Stimulated activated CD4-positive, alpha-beta T cell treated with anti-CD3 and anti-CD28 coated beads, Interleukin-1b, Interleukin-23, amount 100 ng/mL, for 4 hours (primary cell): Measurements from ENCODE around the gene MIS18A.

Experiments used
- DNase-seq, 2 donors: peaks; one replicate each; pipeline ENCODE4 v3.0.0-alpha.2; 2020; ENCODE audit warnings: low read depth in 2 of 2

Gene MIS18A

DNA sequence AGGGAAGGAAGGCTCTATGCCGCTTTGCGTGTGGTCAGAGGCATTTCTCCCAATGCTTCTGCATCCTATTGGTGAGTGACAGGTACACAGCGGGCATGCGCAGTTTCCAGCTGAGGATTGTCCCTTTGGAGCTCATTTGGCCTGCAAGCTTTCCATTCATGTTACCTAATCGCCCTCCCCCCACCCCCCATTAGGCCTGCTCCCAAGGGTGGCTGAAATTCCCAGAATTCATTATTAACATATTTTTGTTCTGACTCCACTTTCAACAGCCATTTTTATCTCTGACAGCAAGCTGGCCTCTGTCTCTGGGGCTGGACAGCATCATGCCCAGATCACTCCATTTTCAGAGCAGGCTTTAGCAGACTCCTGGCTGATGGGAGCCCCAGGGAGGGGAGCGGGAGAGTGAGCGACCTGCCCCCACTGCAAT lies 25.6 kb downstream of the MIS18A start:
- no peak for DNase-seq

DNA sequence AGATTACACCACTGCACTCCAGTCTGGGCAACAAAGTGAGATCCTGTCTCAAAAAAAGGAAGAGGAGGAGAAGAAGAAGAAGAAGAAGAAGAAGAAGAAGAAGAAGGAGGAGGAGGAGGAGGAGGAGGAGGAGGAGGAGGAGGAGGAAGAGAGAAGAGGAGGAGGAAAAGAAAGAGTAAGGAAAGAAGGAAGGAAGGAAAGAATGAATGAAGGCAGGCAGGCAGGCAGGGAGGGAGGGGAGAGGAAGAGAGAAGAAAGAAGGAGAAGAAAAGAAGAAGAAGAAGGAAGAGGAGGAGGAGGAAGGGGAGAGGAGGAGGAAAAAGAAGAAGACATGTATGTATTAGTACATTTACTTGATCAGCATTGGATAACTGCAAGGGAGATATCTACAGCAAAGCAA lies 26.7 kb downstream of the MIS18A start:
- DNase-seq = no peak

DNA sequence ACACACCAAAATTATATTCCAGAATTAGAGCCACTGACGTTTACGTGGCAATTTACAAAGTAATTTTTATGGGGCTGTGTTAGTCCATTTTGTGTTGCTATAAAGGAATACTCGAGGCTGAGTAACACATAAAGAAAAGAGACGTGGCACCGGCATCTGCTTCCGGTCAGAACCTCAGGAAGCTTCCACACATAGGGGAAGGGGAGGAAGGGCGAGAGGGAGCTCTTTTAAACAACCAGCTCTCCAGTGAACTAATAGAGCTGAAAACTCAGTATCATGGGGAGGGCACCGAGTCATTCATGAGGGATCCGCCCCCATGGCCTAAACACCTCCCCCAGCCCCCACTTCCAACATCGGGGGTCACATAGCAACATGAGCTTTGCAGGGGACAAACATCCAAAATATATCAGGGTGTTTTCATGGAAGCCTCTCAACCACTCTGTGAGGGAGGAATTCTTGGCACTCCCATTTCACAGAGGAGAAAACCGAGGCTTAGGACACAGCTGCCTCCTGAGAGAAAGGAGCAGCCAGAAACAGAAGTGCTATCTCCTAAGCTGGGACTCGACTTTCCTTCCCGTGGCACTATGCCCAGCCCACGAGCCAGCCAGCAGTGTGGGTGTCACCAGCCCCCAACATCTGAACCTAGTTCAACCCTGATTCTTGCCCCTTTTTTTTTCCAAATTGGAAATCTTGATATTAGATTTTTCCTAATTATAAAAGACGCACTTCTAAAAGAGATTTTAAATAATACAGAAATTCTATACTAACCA lies 29.2 kb downstream of the MIS18A start:
- DNase-seq = no peak

DNA sequence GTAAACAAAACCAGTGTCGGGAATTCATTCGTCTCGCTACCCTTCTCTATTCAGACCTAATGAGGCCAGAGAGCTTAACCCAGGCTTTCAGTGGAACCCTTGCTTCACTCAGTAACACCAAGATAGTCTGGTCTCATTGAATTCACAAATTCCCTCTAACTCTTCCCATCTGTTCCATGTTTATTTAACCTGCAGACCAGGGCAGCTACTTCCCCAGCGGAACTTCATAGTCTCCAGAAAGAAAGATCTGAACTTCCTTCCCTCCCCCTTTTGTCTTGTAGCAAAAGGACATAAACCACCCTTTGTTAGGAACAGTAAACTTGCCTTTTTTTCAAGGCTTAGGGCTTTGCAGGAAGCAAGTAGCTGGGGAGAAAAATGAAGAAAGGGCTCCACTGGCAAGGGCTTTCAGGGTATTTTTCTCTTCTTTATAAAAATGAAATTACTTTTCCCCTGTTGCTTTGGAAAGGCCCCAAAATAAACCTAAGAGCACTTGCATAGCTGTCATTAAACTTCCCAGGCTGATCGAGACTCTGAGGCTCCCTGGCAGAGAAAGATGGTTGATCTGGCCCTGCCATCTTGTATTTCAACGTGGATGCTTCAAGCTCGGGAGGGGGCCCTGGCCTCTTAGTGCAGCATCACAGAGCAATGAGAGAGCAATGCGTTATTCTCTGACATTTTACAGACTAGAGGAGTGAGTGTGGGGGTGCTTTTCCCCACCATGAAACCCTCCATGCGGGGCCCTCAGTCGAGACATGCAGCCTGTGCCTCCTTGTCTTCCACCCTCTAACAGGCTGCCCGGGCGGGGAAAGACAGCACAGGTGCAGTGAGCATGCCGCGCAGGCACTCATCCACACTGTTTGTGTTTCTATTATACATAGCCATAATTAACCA lies 30.0 kb downstream of the MIS18A start:
- no peak for DNase-seq

DNA sequence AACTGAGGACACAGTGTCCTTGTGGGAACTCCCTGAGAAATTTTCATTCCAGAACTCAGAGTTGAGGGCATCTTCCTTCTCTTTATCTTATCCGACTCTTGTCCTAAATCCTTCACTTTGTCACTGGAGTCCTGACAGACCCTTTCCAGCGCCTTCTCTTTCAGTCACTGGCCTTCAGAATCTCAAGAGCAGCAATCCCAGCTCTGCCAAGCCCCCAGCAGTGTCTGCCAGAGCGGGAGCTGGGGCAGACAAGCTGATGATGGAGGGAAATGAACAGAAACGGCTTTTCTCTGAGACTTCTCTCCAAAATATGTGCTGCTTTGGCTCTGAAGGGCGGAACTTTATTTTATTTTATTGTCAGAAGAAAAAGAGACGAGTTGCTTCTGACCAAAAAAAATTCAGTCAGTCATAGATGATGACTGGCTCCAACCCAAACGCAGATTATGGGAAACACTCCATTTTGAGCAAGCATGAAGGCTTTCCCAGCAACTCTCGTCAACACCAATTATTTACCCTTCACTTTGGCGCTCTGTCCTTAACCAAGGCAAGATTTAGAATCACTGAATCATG lies 32.2 kb downstream of the MIS18A start:
- no peak for DNase-seq

DNA sequence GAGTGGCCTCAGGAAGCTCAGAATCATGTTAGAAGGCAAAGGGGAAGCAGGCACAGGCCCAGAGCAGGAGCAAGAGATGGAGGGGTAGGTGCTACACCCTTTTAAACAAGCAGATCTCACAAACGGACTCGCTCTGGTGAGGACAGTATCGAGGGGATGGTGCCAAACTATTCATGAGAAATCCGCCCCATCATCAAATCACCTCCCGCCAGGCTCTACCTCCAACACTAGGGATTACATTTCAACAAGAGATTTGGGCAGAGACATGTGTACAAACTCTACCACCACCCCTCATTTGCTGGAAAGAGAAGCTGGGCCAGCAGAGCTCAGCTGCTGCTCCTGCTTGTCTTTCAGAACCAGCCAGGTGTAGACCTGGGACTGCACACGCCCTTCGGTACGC lies 32.9 kb downstream of the MIS18A start:
- DNase-seq = no peak

DNA sequence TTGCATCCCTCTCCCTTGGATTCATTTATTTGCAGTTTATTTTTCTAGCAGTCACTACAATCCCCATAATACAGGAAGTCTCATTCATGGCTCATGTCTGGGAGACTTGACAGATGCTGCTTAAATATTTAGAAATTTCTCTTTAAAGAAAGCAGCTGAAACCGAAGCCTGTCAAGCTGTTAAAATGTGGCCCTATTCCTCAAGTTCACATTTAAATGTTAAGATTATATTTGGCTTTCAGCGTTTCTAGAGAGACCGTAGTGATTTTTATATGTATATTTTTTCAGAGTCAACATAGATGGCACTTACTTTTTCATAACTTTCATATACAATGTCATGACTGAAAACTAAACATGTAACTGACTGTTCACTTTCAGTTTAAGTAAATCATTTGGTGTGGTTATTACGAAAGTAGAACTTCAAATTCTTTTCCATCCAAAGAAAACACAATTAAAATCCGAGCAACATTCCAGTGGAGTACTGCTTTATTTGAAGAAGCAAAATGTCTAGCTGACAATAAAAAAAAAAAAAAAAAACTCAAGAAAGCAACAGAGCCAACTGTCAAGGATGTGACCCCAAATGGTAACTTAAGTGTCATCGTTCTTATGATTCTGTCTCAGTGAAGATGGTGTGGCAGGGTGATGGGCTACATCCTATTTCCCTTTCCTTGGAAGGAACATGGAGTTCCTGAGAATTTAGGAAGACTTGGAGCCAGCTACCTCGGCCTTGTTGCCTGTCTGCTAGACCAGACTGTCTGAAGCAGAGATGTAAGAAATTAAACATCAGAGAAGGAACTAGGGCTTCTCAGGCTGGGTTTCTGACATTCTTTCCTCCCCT lies 37.8 kb downstream of the MIS18A start:
- DNase-seq = no peak

DNA sequence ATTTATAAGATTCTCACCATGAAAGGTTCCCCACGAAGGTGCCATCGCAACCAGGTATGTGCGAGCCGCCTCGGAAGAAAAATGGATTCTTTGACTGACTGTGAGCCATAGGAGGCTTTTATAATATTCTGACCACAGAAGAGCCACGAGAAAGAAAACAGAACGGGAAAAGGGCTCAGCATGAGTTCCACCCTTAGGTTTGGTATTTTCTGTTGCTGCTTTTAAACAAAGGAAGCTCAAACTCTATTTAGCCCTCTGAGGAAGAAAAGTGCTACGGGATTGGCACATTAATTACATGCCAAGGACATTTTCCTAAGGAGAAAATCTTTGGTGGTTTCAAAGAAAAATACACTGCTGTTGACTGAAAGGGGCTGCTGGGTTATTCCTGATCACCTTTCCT lies 39.3 kb downstream of the MIS18A start:
- no peak for DNase-seq

DNA sequence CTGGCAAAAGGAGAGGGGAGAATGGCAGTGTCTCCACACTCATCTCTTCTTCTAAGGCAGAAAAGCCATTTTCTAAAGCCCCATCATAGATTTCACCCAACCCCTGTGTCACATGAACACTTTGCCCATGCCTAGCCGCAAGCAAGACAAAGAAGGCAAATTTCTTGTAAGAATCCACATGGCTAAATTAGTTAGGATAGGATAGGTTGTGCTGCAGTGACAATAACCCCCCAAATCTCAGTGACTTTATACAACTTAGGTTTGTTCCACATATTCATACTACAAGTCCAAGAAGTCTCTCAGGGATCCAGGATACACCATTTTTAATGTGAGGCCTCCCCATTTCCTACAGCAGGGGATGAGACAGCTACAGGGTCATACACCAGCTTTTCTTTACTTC lies 40.8 kb downstream of the MIS18A start:
- no peak for DNase-seq

DNA sequence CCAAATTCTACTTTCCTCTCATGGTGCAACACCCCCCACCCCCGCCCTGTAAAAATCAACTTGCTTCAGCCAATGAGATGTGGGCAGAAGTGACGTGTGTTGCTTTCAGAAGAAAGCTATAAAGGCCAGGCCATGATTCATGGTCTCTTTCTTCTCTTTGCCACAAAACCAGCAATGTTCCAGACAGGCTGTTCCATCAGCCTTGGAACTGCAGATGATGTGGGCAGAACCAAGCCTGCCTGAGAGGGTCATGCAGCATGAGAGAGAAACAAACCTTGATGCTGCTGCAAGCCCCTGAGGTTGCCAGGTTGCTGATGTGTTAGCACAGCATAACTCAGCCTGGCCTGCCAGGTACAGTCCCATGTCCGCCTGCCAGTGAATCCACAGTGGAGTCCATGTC lies 41.8 kb downstream of the MIS18A start:
- no peak for DNase-seq

DNA sequence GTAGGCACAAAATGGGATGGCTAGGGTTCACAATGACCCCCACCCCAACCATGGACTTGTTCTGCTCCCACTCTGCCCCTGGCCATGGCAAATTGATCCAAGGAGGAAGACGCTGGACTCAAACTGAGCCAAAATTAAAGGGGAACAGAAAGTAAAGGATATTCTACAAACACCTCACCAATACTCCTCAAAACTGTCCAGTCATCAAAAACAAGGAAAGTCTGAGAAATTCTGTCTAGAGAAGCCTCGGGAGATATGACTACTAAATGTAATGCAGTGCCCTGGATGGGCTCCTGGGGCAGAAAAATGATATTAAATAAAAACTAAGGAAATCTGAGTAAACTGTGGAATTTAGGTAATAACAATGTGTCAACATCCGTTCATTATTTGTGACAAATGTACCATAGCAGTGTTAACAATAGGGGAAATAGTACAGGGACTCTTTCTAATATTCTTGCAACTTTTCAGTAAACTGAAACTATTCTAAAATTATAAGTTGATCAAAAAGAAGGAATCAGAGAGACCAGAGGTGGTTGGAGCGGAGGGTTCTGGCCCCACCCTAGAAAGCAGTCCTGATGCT lies 45.0 kb downstream of the MIS18A start:
- no peak for DNase-seq

DNA sequence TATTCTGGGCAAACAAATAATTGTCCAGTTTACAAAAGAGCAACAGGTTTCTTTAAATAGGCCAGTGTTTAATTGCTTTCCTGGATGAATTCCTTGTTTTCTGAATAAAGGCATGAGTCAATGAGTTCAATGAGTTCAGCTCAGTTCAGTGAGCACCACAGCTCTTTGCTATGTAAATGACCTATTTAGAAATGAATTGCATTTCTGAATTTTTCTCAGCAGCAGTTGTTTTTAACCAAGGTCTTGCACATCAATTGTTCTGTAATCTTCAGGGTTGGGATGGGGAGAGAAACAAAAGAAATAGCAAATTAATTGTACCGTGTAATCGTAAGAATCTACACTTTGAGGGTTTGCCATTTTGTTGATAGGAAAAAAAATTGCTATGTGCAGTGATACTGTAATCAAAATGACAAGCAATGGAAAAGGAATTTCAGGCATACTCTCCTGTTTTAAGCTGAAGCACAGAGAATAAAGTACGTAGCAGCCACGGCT lies 45.7 kb downstream of the MIS18A start:
- no peak for DNase-seq

DNA sequence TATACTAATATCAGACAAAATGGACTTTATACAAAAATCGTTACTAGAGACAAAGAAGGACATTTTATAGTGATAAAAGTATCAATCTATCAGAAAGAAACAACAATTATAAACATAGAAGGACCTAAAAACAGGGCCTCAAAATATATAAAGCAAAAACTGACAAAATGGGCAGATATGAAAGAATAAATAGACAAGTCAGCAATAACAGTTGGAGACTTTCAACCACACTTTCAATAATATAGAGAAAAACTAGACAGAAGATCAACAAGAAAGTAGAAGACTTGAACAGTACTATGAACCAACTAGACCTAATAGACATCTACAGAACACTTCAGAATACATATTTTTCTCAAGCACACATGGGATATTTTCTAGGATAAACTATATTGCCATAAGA lies 52.4 kb downstream of the MIS18A start:
- DNase-seq = no peak
